RWPE2 (cell line): Measurements from ENCODE around the gene GMEB2.
"Not testable (repeated sequence)": the region's sequence is repeated elsewhere in the genome, so short reads cannot be mapped to it uniquely, and the experiment has no call there.

Source experiments
- ATAC-seq: fragments of 200-7000 bp; cut with Tn5 transposase; 3 replicates; pipeline ENCODE4 v1.9.1; 2021; ENCODE audit warnings: low read depth
- DNase-seq: peaks from one replicate; pipeline ENCODE4 v3.0.0-alpha.2; 2020; ENCODE audit warnings: low spot score
- H3K27ac ChIP-seq: fragments of 450-650 bp; 2 replicates; pipeline ENCODE4 v1.5.1; 2017; ENCODE audit warnings: mild to moderate bottlenecking; ENCODE audit not compliant: poor library complexity, severe bottlenecking
- H3K27me3 ChIP-seq: fragments of 250-450 bp; sonication (Bioruptor Pico); 2 replicates; pipeline ENCODE4 v1.5.1; 2021; ENCODE audit warnings: mild to moderate bottlenecking, moderate library complexity; ENCODE audit not compliant: insufficient read depth, poor library complexity, severe bottlenecking
- H3K36me3 ChIP-seq: fragments of 250-450 bp; sonication (Bioruptor Pico); 2 replicates; pipeline ENCODE4 v1.5.1; 2020; ENCODE audit warnings: low read depth, mild to moderate bottlenecking, moderate library complexity
- H3K4me1 ChIP-seq: fragments of 250-450 bp; sonication (Bioruptor Pico); 2 replicates; pipeline ENCODE4 v1.5.1; 2021; ENCODE audit warnings: mild to moderate bottlenecking, moderate library complexity; ENCODE audit not compliant: insufficient read depth, poor library complexity, severe bottlenecking
- H3K4me3 ChIP-seq: fragments of 250-450 bp; sonication (Bioruptor Pico); 2 replicates; pipeline ENCODE4 v1.5.1; 2021; ENCODE audit warnings: mild to moderate bottlenecking, moderate library complexity; ENCODE audit not compliant: severe bottlenecking
- H3K9me3 ChIP-seq: fragments of 250-450 bp; sonication (Bioruptor Pico); 2 replicates; pipeline ENCODE4 v1.5.1; 2021; ENCODE audit warnings: mild to moderate bottlenecking, moderate library complexity; ENCODE audit not compliant: severe bottlenecking
- TF ChIP-seq, protein P1 (sequence below): fragments of 450-650 bp; IDR thresholded peaks from one replicate; pipeline ENCODE4 v1.5.1; 2017; ENCODE audit warnings: mild to moderate bottlenecking, moderate library complexity; ENCODE audit not compliant: poor library complexity, severe bottlenecking

GMEB2 gene

DNA sequence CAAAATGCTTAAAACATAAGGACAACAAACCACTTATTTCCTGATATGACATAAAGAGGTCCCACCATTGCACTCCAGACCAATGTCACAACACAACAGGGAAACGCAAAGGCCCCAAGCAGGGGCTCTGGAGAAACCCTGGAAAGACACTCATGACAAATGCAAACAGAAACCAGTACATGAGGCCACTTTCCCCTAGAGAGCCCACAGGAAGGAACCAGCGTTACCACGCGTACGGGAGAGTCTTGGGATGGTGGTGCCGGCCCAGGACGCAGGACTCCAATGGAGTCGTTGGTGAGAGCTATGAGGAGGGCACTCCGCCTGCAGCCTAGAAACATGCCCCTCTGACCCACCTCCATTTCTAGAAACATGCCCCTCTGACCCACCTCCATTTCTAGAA lies 20.2 kb downstream of the GMEB2 start:
- H3K4me1 ChIP-seq = no peaks in the 10 kb centered on the region

DNA sequence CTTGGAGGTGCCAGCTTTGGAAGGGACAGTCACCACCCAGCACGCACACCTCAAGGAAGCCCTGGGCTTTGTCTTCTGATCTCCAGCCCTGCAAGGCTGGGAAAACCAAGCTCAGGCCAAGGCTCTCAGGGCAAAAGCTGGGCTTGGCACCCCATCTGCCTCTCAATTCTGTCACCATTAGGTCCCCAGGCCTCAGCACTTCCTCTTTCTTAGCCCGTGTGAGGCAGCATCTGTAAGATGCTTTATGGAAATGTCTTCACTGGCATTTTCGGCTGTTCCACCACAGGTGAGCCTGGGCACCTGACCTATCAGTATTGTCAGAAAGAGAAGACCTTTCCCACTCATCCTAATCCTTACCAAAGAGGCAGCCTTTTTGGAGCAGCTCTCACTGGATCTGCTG lies 24.6 kb downstream of the GMEB2 start:
- Histone ChIP-seq H3K9me3 (no peaks in the 10 kb centered on the region), H3K4me3 (no peak overlapping the region), H3K4me1 (no peaks in the 10 kb centered on the region), H3K27me3 (no peaks in the 10 kb centered on the region), H3K36me3 (peaks cover 52% of the 10 kb centered on the region), H3K27ac (no peak overlapping the region)
- TF ChIP-seq, protein P1, sequence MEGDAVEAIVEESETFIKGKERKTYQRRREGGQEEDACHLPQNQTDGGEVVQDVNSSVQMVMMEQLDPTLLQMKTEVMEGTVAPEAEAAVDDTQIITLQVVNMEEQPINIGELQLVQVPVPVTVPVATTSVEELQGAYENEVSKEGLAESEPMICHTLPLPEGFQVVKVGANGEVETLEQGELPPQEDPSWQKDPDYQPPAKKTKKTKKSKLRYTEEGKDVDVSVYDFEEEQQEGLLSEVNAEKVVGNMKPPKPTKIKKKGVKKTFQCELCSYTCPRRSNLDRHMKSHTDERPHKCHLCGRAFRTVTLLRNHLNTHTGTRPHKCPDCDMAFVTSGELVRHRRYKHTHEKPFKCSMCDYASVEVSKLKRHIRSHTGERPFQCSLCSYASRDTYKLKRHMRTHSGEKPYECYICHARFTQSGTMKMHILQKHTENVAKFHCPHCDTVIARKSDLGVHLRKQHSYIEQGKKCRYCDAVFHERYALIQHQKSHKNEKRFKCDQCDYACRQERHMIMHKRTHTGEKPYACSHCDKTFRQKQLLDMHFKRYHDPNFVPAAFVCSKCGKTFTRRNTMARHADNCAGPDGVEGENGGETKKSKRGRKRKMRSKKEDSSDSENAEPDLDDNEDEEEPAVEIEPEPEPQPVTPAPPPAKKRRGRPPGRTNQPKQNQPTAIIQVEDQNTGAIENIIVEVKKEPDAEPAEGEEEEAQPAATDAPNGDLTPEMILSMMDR = no peak
- ATAC-seq (no peak), DNase-seq (peak; percentile 51)

More for the DNA sequence above, 20.2 kb downstream of the GMEB2 start:
- Histone ChIP-seq H3K36me3 (peaks cover 28% of the 10 kb centered on the region), H3K4me3 (no peak overlapping the region), H3K27me3 (no peaks in the 10 kb centered on the region), H3K27ac (no peak overlapping the region), H3K9me3 (no peaks in the 10 kb centered on the region)
- peak; percentile 73 for DNase-seq
- no peak for ATAC-seq
- TF ChIP-seq, protein P1 = no peak

DNA sequence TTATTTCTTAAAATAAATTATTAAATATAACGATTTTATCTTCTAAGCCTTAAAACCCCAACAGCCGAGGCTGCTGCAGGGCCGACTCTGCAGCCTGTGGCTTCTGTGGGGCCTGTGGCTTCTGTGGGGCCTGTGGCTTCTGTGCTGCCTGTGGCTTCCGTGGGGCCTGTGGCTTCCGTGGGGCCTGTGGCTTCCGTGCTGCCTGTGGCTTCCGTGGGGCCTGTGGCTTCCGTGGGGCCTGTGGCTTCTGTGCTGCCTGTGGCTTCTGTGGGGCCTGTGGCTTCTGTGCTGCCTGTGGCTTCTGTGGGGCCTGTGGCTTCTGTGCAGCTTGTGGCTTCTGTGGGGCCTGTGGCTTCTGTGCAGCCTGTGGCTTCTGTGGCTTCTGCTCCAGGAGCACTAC lies 25.2 kb downstream of the GMEB2 start:
- H3K27me3 ChIP-seq, ATAC-seq: not testable (repeated sequence)
- peaks cover 52% of the 10 kb centered on the region for H3K36me3 ChIP-seq

DNA sequence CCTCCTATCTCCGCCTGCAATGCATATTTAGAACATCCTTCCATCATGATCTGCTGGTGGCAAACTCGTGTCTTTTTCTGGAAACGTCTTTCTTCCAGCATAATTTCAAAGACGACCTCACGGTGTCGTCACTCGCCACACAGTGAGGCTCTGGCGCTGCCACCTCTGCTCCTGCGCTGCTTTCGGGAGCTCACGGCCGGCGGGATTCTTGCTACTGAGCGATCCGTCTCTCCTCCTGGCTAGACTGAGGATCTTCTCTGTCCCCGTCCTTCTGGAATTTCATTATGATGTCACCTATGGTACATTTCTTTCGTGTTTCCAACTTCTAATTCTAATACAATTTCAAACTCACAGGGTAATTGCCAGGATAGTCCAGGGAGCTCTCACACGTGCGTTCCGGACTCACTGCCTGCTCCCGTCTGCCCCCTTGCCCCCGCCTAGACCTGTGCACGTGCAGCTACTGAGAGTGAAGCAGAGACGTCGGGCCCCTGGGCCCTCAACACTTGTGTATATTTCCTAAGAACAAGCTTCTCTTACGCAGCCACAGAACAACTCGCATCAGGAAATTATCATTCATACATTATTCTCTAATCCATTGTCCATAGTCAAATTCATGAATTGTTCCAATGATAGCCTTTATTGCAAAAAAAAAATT lies 27.4 kb downstream of the GMEB2 start:
- Histone ChIP-seq H3K27me3 (no peaks in the 10 kb centered on the region), H3K9me3 (no peaks in the 10 kb centered on the region), H3K4me3 (no peak overlapping the region), H3K4me1 (no peaks in the 10 kb centered on the region), H3K27ac (no peak overlapping the region), H3K36me3 (peaks cover 50% of the 10 kb centered on the region)
- TF ChIP-seq, protein P1 = no peak
- ATAC-seq (no peak), DNase-seq (peak; percentile 77)

More for the DNA sequence above, 25.2 kb downstream of the GMEB2 start:
- H3K4me1 ChIP-seq, H3K27ac ChIP-seq, H3K9me3 ChIP-seq, H3K4me3 ChIP-seq: not testable (repeated sequence)
- DNase-seq = peak; percentile 60

DNA sequence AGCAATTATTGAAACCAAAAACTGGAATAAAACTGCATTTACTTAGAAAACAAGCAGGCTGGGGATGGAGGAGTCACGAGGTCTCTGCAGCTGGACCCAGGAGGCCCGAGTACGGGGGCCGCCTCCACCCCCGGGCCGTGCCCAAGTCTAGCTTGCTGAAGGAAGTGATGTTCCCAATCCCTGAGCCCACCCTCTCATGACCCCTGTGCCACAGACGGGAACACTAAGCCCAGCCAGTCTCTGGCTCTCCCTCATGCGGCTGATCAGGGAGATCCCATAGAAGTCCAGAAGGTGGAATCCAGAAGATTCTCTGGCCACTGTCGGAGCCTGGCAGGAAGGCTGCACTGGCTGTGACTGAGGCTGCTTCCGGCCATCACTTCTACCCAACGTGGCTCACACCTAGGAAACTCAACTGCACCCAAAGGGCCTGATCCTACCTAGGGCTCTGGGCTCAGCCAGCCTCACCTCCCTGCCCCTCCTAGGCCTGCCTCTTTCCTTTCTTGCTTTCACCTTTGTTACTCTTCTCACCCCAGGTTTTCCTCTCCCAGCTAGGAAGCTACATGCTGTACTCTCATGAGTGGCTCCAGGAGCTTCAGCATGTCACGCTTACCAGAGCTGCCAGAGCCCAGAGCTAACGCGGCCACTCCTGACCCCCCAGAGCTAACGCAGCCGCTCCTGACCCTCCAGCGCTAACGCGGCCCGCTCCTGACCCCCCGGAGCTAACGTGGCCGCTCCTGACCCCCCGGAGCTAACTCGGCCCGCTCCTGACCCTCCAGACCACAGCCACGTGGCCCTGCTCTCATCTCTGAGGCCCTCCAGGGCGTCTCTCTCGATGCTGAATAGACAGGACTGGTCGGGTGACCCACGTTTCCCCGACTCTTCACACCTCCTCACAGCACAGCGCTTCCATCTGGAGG lies 28.2 kb downstream of the GMEB2 start:
- DNase-seq (peak; percentile 78), ATAC-seq (no peak)
- no peak overlapping the region for H3K27ac ChIP-seq
- no peaks in the 10 kb centered on the region for H3K4me1 ChIP-seq
- H3K9me3 ChIP-seq = no peaks in the 10 kb centered on the region
- no peak overlapping the region for H3K4me3 ChIP-seq
- TF ChIP-seq, protein P1 = no peak
- H3K36me3 ChIP-seq = peaks cover 46% of the 10 kb centered on the region
- no peaks in the 10 kb centered on the region for H3K27me3 ChIP-seq
